PC-3 (cell line): Measurements from ENCODE around the gene IFIT2.

Experiments
- EZH2 ChIP-seq: fragments of 300-600 bp; sonication (generic); IDR thresholded peaks from one replicate; pipeline ENCODE4 v1.6.1; 2017; ENCODE audit warnings: antibody characterized with exemption, mild to moderate bottlenecking, low read length; ENCODE audit not compliant: unreplicated experiment
- EZH2phosphoT487 ChIP-seq: fragments of 300-600 bp; sonication (generic); IDR thresholded peaks from 2 replicates; pipeline ENCODE4 v1.6.1; 2018; ENCODE audit warnings: mild to moderate bottlenecking, antibody characterized with exemption, low read length, borderline replicate concordance
- TF ChIP-seq, protein P1 (sequence below): fragments of 300-600 bp; sonication (generic); conservative IDR thresholded peaks from 2 replicates; pipeline ENCODE4 v1.5.1; 2017; ENCODE audit warnings: antibody characterized with exemption, low read depth, mild to moderate bottlenecking, low read length

DNA sequence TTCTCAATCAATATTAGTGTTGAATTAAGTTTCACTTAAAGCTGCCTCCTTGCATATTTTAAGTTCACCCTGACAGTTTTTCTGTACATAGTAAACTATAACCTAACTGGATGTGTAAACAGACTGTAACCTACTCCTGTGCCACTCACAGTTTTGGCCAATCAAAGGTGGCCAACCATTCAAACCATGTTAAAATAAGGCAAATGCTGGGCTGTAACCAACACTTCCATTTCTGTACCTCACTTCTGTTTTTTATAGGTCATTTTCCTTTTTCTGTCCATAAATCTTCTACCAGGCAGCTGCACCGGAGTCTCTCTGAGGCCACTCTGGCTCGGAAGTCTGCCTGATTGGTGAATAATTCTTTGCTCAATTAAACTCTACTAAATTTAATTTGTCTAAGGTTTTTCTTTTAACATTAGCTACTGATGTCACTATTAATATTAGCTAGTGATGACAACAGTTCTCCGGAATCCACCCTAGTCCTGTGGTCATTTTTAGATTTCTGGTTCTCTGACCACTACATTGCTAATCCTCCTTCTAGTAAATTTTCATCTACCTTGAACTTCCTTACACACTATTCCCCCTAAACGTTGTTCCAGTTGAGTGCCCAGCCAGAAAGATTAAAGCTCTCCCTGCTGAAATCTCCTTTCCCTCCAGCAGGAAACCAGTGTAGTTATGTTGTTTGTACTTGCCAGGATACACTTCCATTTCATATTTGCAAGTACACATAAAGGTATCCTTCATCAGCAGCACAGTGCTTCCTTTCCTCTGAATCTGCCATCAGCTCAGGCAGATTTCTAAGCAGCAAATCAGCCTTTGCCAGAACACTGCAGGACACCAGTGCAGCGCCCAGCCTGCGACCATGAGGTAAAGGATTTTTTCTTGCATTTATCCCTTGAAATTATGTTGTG is 18.6 kb upstream of the IFIT2 start:
- TF ChIP-seq, protein P1, sequence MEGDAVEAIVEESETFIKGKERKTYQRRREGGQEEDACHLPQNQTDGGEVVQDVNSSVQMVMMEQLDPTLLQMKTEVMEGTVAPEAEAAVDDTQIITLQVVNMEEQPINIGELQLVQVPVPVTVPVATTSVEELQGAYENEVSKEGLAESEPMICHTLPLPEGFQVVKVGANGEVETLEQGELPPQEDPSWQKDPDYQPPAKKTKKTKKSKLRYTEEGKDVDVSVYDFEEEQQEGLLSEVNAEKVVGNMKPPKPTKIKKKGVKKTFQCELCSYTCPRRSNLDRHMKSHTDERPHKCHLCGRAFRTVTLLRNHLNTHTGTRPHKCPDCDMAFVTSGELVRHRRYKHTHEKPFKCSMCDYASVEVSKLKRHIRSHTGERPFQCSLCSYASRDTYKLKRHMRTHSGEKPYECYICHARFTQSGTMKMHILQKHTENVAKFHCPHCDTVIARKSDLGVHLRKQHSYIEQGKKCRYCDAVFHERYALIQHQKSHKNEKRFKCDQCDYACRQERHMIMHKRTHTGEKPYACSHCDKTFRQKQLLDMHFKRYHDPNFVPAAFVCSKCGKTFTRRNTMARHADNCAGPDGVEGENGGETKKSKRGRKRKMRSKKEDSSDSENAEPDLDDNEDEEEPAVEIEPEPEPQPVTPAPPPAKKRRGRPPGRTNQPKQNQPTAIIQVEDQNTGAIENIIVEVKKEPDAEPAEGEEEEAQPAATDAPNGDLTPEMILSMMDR = no peak
- TF ChIP-seq EZH2 (no peak), EZH2phosphoT487 (no peak)
